ELF-1 (cell line): ENCODE data around the gene MICU1.
"Not testable (repeated sequence)": the region's sequence is repeated elsewhere in the genome, so short reads cannot be mapped to it uniquely, and the experiment has no call there.

Experiments used
- DNase-seq: peaks from one replicate; pipeline ENCODE4 v3.0.0-alpha.2; 2016; ENCODE audit warnings: low read depth, low spot score

Gene MICU1

GRCh38 chr10:72329290-72330068, 296.4 kb downstream of the MICU1 start:
- DNase-seq: no peak

GRCh38 chr10:72328829-72329204, 297.1 kb downstream of the MICU1 start:
- no peak for DNase-seq

GRCh38 chr10:72328045-72328828, 297.6 kb downstream of the MICU1 start:
- DNase-seq: peak; percentile 87

GRCh38 chr10:72326665-72327603, 298.9 kb downstream of the MICU1 start:
- DNase-seq: not testable (repeated sequence)

- peak; percentile 45 for DNase-seq
Measured at GRCh38 chr10:72325243-72326175, 300.4 kb downstream of the MICU1 start.

- no peak for DNase-seq
Measured at GRCh38 chr10:72323771-72324191, 302.1 kb downstream of the MICU1 start.

- DNase-seq: no peak
Measured at GRCh38 chr10:72323108-72323749, 302.6 kb downstream of the MICU1 start.

GRCh38 chr10:72322280-72323058, 303.4 kb downstream of the MICU1 start:
- no peak for DNase-seq

GRCh38 chr10:72322030-72322279, 303.9 kb downstream of the MICU1 start:
- no peak for DNase-seq

GRCh38 chr10:72321248-72322029, 304.4 kb downstream of the MICU1 start:
- no peak for DNase-seq

- peak; percentile 90 for DNase-seq
Measured at GRCh38 chr10:72320676-72321247, 305.1 kb downstream of the MICU1 start.

- DNase-seq: peak; percentile 75
Measured at GRCh38 chr10:72319416-72320254, 306.2 kb downstream of the MICU1 start.

GRCh38 chr10:72318418-72319262, 307.2 kb downstream of the MICU1 start:
- DNase-seq: no peak
